Kidney (tissue), 14 donors: ENCODE data around the gene PRDX1. TPM values are rescaled to one million over a fixed set of nuclear protein-coding genes. Genes with fewer than 3 reads are reported as not detected.

Source experiments
- DNase-seq, 5 donors: peaks; one replicate each; pipeline ENCODE4 v3.0.0-alpha.2; 2013 to 2020
- FAIRE-seq: peaks from 2 replicates; lab custom pipeline; 2012; peaks lifted over from hg19 to GRCh38; lab: Jason Lieb, UNC
- H3K27ac ChIP-seq, 2 donors: one replicate each; pipeline ENCODE4 v1.7.0; 2013; ENCODE audit warnings: low read depth in 2 of 2, low read length in 2 of 2, inconsistent platforms in 1 of 2
- H3K27me3 ChIP-seq: one replicate; pipeline ENCODE4 v1.7.1; 2013; ENCODE audit warnings: low read length, inconsistent platforms; ENCODE audit not compliant: control insufficient read depth, insufficient read depth
- H3K36me3 ChIP-seq, 3 donors: one replicate each; pipeline versions ENCODE4 v1.7.0 to v1.7.1; 2013; ENCODE audit warnings: low read length in 3 of 3, control low read depth in 1 of 3, inconsistent platforms in 1 of 3; ENCODE audit not compliant: insufficient read depth in 3 of 3, control insufficient read depth in 2 of 3
- H3K4me1 ChIP-seq, 3 donors: one replicate each; pipeline versions ENCODE4 v1.7.0 to v1.7.1; 2013; ENCODE audit warnings: low read length in 3 of 3, inconsistent platforms in 1 of 3, low read depth in 1 of 3; ENCODE audit not compliant: control insufficient read depth in 2 of 3, insufficient read depth in 2 of 3
- H3K4me3 ChIP-seq, 3 donors: one replicate each; pipeline versions ENCODE4 v1.7.0 to v1.8.1; 2013; ENCODE audit warnings: low read length in 3 of 3, control low read depth in 1 of 3, inconsistent platforms in 1 of 3
- H3K9ac ChIP-seq, 3 donors: one replicate each; pipeline versions ENCODE4 v1.7.0 to v1.7.1; 2013; ENCODE audit warnings: low read length in 3 of 3, control low read depth in 1 of 3, inconsistent platforms in 1 of 3
- H3K9me3 ChIP-seq, 3 donors: one replicate each; pipeline versions ENCODE4 v1.7.0 to v1.7.1; 2013; ENCODE audit warnings: low read length in 3 of 3, control low read depth in 1 of 3, inconsistent platforms in 1 of 3; ENCODE audit not compliant: control insufficient read depth in 2 of 3, insufficient read depth in 1 of 3
- intact Hi-C: fragments of 100-400 bp; cut with DNase I; formaldehyde crosslinking; loops from one replicate; pipeline ENCODE4 v1.11.1; 2022
- polyA plus RNA-seq: library from polyadenylated mRNA; stranded (reverse); fragments of 350-450 nt; fragmentation: Illumina TruSeq; extraction: RNeasy Lipid Tissue Mini Kit (QIAGEN cat#74804); gene quantifications from one replicate; pipeline ENCODE4 v1.2.3, GENCODE V29; 2014; ENCODE audit warnings: low read depth, low replicate concordance; ENCODE audit not compliant: insufficient read depth
- total RNA-seq: library from RNA; stranded (reverse); fragmentation: NEBNext Ultra II Directional; extraction: Animal tissue kit (Norgen Biotek cat#: 25700); gene quantifications from one replicate; pipeline ENCODE4 v1.2.1, GENCODE V29; 2021
- TF ChIP-seq, protein P1 (sequence below): IDR thresholded peaks from 3 replicates; pipeline ENCODE4 v1.5.1; 2012; ENCODE audit warnings: mild to moderate bottlenecking, moderate library complexity, borderline replicate concordance; ENCODE audit not compliant: insufficient read depth; ENCODE audit errors: extremely low read depth
- donor health status: control.
- donor health status: control.
- donor health status: control.
- donor health status: control.
- donor health status: control.
- donor health status: DM: yes; HTN: yes; CAD: no.
- donor health status: Normal renal cell carcinoma (clear cell type).

The PRDX1 gene
- total and polyA plus RNA-seq, 2 donors from 2014 or later = 452 to 1,042 TPM

DNA sequence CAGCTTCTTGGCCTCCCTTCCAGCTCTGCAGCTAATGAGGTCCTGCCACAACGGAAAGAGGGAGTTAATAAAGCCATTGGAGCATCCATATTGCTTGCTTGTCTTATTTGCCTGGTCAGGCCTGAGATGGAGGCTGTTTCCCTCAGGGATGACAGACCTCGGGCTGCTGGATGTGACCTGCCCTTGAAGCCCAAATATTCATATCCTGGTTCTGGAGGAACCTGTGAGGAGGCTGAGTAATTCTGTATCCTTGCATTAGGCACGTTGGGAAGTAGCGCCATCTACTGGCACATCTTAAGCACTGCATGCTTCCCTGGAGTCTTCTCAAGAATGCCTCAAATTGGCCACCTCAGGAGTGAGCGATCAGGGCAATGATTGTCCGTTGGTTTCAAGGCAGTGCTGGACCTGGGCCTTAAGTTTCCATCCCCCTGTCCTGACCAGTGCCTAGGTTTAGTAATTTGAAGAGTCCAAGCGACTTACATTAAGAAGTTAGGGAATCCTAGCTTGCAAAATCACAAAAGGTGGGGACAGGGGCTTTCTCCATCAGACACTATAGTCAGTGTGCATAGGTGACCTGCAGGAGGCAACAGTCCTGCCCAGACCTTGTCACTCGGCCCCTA is 48.4 kb upstream of the PRDX1 start:
- H3K36me3 ChIP-seq = peaks cover 2 to 30% (median 30%) of the 10 kb centered on the region in 3 donors
- DNase-seq (peak in 4 of 5 donors; percentile 73 to 83 (median 77)), FAIRE-seq (no peak)

DNA sequence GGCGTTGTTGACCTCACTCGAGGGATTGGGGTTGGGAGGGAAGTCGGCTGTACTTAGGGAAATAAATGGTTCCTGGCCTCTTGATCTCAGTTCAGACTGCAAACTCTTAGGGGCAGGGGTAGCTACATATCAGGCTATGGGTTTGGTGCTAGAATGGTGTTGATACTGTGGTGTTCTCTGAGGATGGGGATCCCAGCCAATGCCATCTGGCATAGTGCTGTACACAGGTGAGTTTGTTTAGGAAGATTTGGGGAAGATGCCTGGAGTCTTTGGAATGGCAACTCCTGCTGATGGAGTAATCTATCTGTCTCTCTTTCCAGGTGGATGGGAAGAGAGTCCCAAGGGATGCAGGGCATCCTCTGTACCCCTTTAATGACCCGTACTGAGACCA is 47.9 kb upstream of the PRDX1 start:
- peaks cover 2 to 30% (median 30%) of the 10 kb centered on the region in 3 donors for H3K36me3 ChIP-seq
- DNase-seq (no peak), FAIRE-seq (no peak)
- no peaks in the 10 kb centered on the region for H3K27me3 ChIP-seq
- H3K9ac ChIP-seq = peak overlapping the region in 1 of 3 donors; percentile 14
- TF ChIP-seq, protein P1, sequence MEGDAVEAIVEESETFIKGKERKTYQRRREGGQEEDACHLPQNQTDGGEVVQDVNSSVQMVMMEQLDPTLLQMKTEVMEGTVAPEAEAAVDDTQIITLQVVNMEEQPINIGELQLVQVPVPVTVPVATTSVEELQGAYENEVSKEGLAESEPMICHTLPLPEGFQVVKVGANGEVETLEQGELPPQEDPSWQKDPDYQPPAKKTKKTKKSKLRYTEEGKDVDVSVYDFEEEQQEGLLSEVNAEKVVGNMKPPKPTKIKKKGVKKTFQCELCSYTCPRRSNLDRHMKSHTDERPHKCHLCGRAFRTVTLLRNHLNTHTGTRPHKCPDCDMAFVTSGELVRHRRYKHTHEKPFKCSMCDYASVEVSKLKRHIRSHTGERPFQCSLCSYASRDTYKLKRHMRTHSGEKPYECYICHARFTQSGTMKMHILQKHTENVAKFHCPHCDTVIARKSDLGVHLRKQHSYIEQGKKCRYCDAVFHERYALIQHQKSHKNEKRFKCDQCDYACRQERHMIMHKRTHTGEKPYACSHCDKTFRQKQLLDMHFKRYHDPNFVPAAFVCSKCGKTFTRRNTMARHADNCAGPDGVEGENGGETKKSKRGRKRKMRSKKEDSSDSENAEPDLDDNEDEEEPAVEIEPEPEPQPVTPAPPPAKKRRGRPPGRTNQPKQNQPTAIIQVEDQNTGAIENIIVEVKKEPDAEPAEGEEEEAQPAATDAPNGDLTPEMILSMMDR = no peak
- no peak overlapping the region for H3K4me3 ChIP-seq
- H3K4me1 ChIP-seq = peaks cover 0 to 6% (median 0%) of the 10 kb centered on the region in 3 donors
- no peaks in the 10 kb centered on the region for H3K9me3 ChIP-seq
- intact Hi-C loops = loop anchor here (10.0 kb wide), 1 partner anchor 55 kb away; no protein-coding TSS in a partner anchor
- H3K27ac ChIP-seq = no peak overlapping the region

More for the DNA sequence above, 48.4 kb upstream of the PRDX1 start:
- no peak overlapping the region for H3K9ac ChIP-seq
- no peaks in the 10 kb centered on the region for H3K27me3 ChIP-seq
- peaks cover 0 to 6% (median 0%) of the 10 kb centered on the region in 3 donors for H3K4me1 ChIP-seq
- intact Hi-C loops = loop anchor here (5.0 to 10.0 kb wide), 2 partner anchors 55 to 213 kb away; no protein-coding TSS in a partner anchor
- H3K4me3 ChIP-seq = no peak overlapping the region
- no peaks in the 10 kb centered on the region for H3K9me3 ChIP-seq
- TF ChIP-seq, protein P1 = peak; percentile 99
- no peak overlapping the region for H3K27ac ChIP-seq

DNA sequence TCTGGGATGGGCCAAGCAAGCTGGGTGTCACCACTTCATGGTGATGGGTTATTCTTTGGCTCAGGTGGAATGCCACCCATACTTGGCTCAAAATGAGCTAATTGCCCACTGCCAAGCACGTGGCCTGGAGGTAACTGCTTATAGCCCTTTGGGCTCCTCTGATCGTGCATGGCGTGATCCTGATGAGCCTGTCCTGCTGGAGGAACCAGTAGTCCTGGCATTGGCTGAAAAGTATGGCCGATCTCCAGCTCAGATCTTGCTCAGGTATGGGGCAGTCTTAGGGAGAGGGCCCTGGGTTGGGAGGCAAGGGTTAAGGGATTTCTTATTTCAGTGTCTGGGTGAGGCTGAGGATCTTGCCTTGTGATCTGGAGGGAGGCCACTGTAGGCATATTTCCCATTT is 46.7 kb upstream of the PRDX1 start:
- Histone ChIP-seq H3K4me3 (no peak overlapping the region), H3K4me1 (peaks cover 0 to 6% (median 0%) of the 10 kb centered on the region in 3 donors), H3K36me3 (peaks cover 2 to 37% (median 30%) of the 10 kb centered on the region in 3 donors), H3K27me3 (no peaks in the 10 kb centered on the region), H3K9ac (no peak overlapping the region), H3K9me3 (no peaks in the 10 kb centered on the region), H3K27ac (no peak overlapping the region)
- TF ChIP-seq, protein P1 = no peak
- FAIRE-seq (no peak), DNase-seq (no peak)
- intact Hi-C loops = loop anchor here (10.0 kb wide), 1 partner anchor 54 kb away; no protein-coding TSS in a partner anchor
